ENCODE data around the gene BLOC1S6. TPM values are rescaled to one million over a fixed set of nuclear protein-coding genes. Genes with fewer than 3 reads are reported as not detected.
A peak's percentile ranks its signal among the peaks of the same experiment; 100 is the strongest.

Gene BLOC1S6
- total RNA-seq, 6 donors from 2014 or later = 20.9 to 51.6 (median 36.9) TPM

- no peak for TF ChIP-seq EP300 (IDR thresholded peaks at IDR 0.05)
- no peak for TF ChIP-seq POLR2A (IDR thresholded peaks at IDR 0.05)
- TF ChIP-seq, protein P1, sequence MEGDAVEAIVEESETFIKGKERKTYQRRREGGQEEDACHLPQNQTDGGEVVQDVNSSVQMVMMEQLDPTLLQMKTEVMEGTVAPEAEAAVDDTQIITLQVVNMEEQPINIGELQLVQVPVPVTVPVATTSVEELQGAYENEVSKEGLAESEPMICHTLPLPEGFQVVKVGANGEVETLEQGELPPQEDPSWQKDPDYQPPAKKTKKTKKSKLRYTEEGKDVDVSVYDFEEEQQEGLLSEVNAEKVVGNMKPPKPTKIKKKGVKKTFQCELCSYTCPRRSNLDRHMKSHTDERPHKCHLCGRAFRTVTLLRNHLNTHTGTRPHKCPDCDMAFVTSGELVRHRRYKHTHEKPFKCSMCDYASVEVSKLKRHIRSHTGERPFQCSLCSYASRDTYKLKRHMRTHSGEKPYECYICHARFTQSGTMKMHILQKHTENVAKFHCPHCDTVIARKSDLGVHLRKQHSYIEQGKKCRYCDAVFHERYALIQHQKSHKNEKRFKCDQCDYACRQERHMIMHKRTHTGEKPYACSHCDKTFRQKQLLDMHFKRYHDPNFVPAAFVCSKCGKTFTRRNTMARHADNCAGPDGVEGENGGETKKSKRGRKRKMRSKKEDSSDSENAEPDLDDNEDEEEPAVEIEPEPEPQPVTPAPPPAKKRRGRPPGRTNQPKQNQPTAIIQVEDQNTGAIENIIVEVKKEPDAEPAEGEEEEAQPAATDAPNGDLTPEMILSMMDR (IDR thresholded peaks at IDR 0.05) = no peak
- no peak for TF ChIP-seq POLR2AphosphoS5 (IDR thresholded peaks at IDR 0.05)
- 88 to 98% methylated on average over 4 of the region's 4 CpGs for WGBS, 2 donors
- no peaks in the 10 kb centered on the region for H3K36me3 ChIP-seq
- H3K27me3 ChIP-seq = no peaks in the 10 kb centered on the region
- H3K9me3 ChIP-seq = no peaks in the 10 kb centered on the region
- no peak overlapping the region for H3K4me3 ChIP-seq
- H3K4me1 ChIP-seq = no peaks in the 10 kb centered on the region
- DNase-seq (no peak), ATAC-seq (ENCODE audit: low FRiP score in 2 of 2) (no peak)
- no peak overlapping the region for H3K27ac ChIP-seq
Measured at GRCh38 chr15:45544266-45545023, 42.7 kb upstream of the BLOC1S6 start.

DNA sequence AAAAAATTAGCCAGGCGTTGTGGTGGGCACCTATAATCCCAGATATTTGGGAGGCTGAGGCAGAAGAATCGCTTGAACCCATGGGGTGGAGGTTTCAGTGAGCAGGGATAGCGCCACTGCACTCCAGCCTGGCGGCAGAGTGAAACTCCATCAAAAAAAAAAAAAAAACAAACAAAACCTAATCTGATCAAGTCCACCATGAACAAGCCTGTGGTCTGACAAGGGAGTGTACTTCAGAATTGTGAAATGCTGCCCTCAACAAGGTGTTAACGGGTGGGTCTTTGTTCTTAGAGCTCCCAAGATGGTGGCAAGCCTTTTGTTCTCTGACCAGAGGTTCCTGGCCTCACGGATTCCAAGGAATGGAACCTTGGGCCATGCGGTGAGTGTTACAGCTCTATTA lies 40.4 kb upstream of the BLOC1S6 start:
- no peak for ATAC-seq (ENCODE audit: low FRiP score in 2 of 2)
- no peaks in the 10 kb centered on the region for H3K9me3 ChIP-seq
- no peak for TF ChIP-seq POLR2AphosphoS5 (IDR thresholded peaks at IDR 0.05)
- TF ChIP-seq POLR2A (IDR thresholded peaks at IDR 0.05) = no peak
- no peak for TF ChIP-seq EP300 (IDR thresholded peaks at IDR 0.05)
- TF ChIP-seq, protein P1 (IDR thresholded peaks at IDR 0.05) = no peak
- no peak for DNase-seq
- no peaks in the 10 kb centered on the region for H3K36me3 ChIP-seq
- no peaks in the 10 kb centered on the region for H3K27me3 ChIP-seq
- 81 to 86% methylated on average over 7 of the region's 7 CpGs for WGBS, 2 donors
- no peak overlapping the region for H3K4me3 ChIP-seq
- no peaks in the 10 kb centered on the region for H3K4me1 ChIP-seq
- no peak overlapping the region for H3K27ac ChIP-seq

GRCh38 chr15:45548753-45549520 lies 38.2 kb upstream of the BLOC1S6 start:
- H3K4me3 ChIP-seq = no peak overlapping the region
- 83% methylated on average over 17 of the region's 17 CpGs for WGBS, 2 donors
- no peaks in the 10 kb centered on the region for H3K27me3 ChIP-seq
- H3K36me3 ChIP-seq = no peaks in the 10 kb centered on the region
- ATAC-seq (ENCODE audit: low FRiP score in 2 of 2) = no peak
- no peaks in the 10 kb centered on the region for H3K4me1 ChIP-seq
- H3K27ac ChIP-seq = no peak overlapping the region
- TF ChIP-seq EP300 (IDR thresholded peaks at IDR 0.05) (no peak), POLR2A (IDR thresholded peaks at IDR 0.05) (no peak), POLR2AphosphoS5 (IDR thresholded peaks at IDR 0.05) (no peak)
- TF ChIP-seq, protein P1 (IDR thresholded peaks at IDR 0.05) = no peak
- no peaks in the 10 kb centered on the region for H3K9me3 ChIP-seq
- no peak for DNase-seq

- H3K27me3 ChIP-seq = no peaks in the 10 kb centered on the region
- no peak overlapping the region for H3K4me3 ChIP-seq
- no peaks in the 10 kb centered on the region for H3K36me3 ChIP-seq
- TF ChIP-seq POLR2AphosphoS5 (IDR thresholded peaks at IDR 0.05) (no peak), POLR2A (IDR thresholded peaks at IDR 0.05) (no peak), EP300 (IDR thresholded peaks at IDR 0.05) (no peak)
- TF ChIP-seq, protein P1 (IDR thresholded peaks at IDR 0.05) = no peak
- DNase-seq (no peak), ATAC-seq (ENCODE audit: low FRiP score in 2 of 2) (peak in 1 of 2 donors; percentile 74)
- no peaks in the 10 kb centered on the region for H3K9me3 ChIP-seq
- no peak overlapping the region for H3K27ac ChIP-seq
- WGBS, 2 donors = 89 to 92% methylated on average over 9 of the region's 9 CpGs
- no peaks in the 10 kb centered on the region for H3K4me1 ChIP-seq
Measured at GRCh38 chr15:45549541-45550220, 37.5 kb upstream of the BLOC1S6 start.
